A549 (cell line): Measurements from ENCODE around the gene PHF21A.

Experiments
- CTCF ChIP-seq: fragments of >200 bp; sonication (Bioruptor Twin); formaldehyde crosslinking; IDR thresholded peaks from 3 replicates; pipeline ENCODE4 v1.5.1; 2016
- FOSB ChIP-seq: fragments of 250-450 bp; sonication (Bioruptor Pico); IDR thresholded peaks from 2 replicates; pipeline ENCODE4 v1.5.0; 2020; ENCODE audit warnings: mild to moderate bottlenecking, moderate library complexity

GRCh38 chr11:46141597-46141996 is 20.3 kb upstream of the PHF21A start:
- TF ChIP-seq FOSB (CRISPR knock-in tag) (no peak), CTCF (no peak)
